NCI-H146 treated with DMSO at 0.1 percent for 48 hours (cell line): ENCODE measurements around the gene EPHB3.
A peak's percentile ranks its signal among the peaks of the same experiment; 100 is the strongest.
"Not testable (repeated sequence)": the region's sequence is repeated elsewhere in the genome, so short reads cannot be mapped to it uniquely, and the experiment has no call there.

ENCODE experiments used
- DNase-seq: peaks from one replicate; lab custom pipeline; 2025; ENCODE audit not compliant: unreplicated experiment; lab: John Stamatoyannopoulos, UW

EPHB3 gene

DNA sequence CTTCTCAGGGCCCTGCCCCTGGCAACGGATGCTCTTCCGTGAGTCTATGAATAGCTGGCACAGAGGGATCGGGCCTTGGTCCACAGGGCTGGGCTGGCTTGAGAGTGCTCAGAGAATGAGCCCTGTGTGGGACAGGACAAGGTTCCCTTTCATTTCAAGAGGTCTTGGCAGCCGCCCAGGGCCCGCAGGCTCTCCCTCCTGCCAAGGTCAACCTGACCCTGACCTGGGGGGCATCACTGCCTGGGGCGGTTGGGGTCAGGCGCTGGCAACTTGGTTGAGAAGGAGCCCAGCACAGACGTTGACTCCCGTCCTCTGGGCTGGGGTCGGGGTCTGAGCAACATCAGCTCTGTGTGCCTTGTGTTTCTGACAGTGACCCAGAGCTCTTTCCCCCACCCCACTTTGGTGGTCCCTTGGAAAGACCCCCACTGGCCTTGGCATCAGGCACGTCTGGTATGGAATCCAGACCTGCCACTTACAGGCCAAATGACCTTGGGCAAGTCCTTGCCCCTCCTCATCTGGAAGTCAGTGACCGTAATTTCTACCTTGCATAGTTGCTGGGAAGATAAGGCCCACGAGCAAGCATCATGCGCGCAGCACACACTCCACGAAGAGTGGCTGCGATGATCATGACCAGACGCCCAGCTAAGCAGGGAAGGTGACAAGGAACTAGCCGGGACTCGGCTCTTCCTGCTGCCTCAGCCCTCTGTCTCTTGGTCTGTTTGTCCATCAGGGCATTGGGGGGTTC lies 36.4 kb downstream of the EPHB3 start:
- no peak for DNase-seq

DNA sequence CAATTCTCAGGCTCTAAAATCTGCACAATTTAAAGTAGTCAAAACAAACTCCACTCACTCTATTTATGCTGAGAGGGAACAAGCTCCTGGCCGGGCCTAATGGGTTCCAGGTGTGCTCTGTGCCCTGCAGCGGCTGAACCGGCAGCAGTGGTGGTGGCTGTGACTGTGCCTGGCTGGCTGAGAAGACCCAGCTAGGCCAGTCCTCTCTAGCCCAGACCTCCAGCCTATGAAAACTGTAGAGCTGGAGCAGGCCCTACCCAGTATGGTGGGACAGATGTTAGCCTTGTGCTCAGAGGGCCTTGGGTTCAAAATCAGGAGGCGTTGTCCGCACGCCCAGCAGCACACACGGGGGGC lies 37.0 kb downstream of the EPHB3 start:
- no peak for DNase-seq

DNA sequence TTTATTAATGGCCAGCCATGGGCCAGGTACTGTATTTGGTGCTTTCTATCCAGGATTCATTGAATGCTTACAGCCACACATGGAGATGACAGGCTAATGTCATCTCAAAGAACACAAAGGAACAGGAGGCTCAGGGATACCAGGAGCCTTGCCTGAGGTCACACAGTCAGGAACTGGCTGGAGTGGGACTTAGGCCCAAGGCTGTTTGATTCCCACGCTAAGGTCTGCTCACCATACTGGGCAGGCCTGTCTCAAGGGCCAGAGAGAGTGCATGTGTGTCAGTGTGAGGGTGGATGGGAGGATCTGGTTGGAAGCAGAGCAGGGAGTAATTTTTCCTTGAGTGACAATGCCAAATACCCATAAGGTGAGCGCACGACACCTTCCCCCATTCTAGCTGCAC lies 37.6 kb downstream of the EPHB3 start:
- no peak for DNase-seq

DNA sequence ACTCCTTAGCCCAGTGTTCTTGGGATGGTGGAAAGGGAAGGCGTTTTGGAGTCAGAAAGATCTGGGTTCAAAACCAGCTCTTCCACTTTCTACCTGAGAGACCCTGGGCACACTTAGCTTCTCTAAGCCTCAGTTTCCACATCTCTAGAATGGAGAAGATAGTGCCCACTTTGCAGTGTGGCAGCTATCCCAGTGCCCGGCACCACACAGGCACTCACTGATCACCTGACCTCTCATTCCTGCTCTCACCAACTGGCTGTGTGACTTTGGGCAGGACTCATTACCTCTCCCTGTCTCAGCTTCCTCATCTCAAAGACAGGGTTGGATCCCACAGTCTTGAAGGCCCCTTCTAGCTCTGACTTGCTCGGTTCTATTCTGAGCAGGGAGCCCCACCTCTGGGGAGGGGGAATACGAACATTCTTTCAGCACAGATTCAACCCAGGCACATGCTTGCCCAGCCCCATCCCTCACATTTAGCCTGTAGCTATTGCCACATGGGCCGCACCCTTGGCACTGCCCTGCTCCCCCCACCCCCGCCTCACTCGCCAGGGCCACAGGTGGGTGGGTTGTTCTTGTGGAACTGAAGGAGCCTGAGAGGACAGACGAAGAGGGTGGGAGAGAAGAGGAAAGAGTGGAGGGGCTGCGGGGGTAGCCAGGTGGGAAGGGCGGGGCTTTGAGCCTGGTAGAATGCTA lies 39.2 kb downstream of the EPHB3 start:
- no peak for DNase-seq

DNA sequence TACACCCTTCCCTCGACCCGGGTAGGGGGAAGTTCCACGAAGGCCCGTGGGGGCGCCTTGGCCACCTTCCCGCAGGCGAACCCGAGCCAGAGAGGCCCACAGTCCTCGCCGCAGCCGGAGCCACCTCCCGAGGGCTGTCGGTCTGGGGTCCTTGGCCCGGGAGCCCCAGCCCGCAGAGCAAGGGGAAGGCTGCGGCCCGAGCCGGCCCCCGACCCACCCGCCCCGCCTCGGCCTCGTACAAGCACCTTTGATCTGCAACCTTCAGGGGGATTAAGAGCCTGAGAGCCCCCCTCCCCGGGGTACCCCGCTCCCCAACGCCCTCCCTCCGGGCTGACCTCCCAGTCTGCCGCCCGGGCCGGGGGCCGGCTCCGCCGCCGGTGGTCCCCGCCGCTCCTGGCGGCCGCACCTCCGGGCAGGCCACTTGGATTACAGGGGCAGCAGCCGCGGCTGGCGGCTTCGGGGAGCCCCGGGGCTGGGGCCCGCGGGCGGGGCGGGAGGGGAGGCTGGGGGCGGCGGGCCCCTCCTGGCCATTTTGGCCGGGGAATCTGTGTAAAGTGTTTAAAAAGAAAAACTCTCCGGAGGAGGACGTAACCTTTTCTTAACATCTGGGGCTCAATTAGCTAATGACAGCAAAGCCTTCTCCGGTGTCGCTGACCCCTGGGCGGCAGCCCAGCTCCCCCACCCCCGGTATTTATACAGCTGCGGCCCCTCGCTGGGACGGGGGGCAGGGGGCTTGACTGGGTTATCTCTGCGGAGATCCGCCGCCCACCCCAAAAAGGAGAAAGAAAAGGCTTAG lies 40.2 kb downstream of the EPHB3 start:
- DNase-seq: no peak

DNA sequence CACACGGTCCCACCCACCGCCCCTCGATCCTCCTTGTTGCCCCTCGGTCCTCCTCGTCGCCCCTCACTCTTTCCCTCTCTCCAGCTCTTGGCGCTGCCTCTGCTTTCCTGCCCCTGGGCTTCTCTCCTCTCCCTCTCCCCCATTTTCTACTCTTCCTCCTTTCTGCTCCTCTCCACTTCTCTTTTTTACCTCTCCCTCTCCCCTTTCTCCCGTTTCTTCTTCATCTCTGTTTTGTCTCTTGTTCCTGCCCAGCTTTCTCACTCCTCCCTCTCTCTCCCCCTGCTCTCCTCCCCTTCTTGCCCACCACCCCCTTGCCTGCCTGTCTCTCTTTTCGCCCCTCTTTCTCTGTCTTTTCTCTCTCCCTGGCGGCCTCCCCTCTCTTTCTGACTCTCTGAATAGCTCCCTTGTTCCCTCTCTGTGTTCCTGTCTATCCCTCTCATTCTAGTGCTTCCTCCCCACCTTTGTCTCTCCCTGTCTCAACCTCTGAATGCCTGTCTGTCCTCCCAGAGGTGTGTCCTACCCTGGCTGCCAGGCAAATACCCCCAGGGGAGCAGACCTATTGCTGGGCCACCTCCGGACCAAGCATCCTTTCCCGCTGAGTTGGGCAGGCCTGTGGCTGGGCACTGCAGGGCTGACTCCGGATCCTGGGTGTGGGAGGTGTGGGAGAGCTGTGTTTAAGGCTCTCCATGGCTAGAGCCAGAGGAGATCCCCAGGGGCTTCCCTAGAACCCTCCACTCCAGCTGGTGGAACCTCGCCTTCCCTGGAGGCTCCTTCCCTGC lies 41.0 kb downstream of the EPHB3 start:
- DNase-seq: peak; percentile 33

DNA sequence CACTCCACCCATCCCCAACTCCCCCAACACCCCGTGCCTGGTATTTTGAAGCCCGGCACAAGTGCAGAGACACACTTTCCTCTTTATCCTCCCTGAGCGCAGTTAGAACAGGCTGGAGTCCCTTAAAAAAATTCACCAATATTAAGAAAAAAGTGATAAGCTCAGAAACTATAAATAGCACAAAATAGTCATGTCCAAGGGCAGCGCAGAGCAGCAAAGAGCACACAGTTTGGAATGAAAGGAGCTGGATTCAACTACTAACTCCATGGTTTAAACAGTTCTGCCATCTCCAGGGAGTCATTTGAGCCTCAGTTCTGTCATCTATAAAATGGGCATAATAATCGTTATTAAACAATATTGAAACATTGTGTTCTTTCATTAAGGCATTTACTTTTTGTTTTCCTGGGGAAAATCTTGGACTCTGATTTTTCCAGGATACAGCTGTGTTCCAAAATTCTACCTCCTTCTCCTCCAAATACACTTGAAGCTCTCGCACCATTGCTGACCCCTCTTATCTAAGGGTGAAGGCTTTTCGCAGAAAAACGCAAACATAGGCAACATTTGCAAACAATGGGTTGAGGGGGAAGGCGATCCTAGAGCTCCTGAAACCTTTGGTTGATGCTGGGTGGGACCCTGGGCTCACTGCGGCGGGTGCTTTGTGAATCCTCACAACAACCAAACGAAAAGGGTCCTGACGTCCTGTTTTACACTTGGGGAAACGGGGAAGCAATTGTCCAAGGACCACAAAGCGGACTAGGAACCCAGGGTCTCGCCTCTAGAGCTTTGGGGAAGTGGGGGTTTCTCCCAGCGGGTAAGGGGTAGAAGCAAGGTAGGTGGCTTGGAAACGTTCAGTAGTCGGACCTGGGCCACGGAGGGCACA lies 41.8 kb downstream of the EPHB3 start:
- no peak for DNase-seq

DNA sequence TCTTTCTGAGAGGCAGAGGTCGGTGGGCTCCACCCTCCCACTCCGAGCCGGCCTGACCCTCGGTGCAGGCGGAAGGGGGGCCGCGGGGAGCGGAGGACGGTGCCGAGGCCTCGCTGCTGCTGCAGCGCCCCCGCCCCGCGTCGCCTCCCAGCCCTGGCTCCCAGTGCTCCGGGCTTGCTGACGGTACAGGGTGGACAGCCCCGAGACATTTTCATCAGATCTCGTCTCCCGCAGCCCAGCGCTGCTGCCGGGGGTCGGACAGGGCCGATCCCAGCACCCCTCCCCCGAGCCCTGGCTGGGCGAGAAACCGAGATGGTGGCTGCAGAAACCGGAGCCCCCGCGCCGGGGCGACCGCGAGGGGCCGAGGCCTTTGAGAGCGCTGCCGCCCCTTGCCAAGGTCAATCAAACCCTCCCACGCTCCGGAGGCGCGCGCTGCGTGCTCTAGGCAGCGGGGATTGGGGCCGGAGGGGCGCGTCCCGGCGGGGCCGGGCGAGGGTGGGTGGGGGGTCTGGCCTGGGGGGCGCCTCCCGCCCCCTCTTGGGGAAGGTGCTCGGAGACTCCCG lies 42.5 kb downstream of the EPHB3 start:
- no peak for DNase-seq

DNA sequence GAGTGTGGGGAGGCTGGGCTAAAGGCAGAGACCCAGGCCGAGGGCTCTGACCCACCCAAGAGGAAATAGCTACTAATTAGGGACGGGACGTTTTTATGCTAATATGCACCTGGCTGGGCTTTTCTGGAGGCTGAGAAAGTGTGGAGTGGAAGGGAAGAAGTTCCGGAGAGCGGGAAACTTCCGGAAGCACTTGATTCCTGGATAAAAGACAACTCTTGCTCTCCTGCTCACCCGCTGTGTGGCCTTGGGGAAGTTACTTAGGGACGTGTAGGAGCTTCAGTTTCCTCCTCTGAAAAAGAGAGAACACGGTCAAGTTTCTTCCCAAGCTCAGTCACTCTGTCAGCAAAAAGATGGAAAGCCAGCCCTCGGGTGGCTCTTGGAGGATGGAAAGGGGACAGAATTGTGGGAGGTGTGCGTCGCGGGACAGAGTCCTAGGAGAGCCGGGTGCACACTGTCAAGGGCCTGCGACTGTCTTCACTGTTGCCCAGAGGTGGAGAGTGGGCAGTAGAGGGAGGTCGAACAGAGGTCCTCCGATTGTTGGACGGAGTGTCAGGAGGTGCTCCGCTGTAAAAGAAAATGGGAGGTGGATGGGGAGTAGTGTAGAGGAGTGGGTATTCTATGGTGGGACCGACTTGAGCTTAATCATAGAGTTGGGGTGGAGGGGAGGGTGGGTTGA lies 43.2 kb downstream of the EPHB3 start:
- DNase-seq: no peak

DNA sequence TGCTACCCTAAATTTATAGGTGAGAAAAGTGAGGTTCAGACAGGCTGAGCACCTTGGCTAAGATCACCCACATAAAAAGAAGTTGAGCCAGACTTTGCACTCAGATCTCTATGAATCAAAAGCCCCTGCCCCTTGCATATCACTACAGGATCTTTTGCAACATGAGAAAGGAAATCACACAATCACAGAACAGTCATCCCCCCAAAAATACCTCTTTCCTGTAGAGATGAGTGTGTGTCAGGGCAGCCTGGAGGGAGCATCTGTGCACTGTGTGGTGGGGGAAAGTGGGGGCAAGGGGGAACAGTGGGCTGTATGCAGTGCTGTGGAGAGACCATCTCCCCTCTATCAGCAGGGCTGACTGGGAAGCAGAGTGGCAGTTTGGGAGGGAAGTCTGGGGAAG lies 46.6 kb downstream of the EPHB3 start:
- DNase-seq: no peak

DNA sequence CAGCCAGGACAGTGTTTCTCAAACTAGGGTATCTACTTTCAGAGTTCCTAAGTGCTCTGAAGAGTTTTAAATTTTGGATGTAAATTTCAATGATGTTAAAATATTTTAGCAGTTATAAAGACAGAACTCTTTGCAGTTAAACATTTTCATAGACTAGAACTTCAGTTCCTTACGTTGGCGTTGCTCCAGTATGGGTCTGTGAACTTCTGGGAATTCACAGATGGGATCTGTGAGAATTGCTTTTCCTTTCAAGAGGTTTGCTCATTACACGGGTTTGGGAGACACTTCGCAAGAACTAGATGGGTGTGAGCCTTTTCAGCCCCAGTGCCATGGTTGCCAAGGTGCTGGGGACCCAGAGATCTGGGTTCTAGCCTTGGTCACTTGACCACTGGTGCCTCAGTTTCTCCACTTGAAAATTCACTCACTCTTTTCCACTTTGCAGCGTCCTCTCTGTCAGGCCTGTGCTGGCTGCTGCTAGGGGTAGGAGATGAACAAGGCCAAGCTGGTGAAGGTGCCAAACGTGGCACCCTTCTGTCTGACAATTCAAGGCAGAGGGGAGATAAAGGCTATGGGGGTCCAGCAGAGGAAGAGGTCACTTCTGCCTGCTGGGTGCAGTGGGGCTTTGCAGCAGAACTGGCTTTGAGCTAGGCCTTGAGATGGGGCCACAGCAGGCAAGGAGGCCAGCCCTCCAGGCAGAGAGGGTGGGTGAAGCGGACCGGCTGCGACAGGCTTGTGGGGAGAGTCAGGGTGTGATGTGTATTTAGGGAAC lies 48.1 kb downstream of the EPHB3 start:
- DNase-seq: no peak

DNA sequence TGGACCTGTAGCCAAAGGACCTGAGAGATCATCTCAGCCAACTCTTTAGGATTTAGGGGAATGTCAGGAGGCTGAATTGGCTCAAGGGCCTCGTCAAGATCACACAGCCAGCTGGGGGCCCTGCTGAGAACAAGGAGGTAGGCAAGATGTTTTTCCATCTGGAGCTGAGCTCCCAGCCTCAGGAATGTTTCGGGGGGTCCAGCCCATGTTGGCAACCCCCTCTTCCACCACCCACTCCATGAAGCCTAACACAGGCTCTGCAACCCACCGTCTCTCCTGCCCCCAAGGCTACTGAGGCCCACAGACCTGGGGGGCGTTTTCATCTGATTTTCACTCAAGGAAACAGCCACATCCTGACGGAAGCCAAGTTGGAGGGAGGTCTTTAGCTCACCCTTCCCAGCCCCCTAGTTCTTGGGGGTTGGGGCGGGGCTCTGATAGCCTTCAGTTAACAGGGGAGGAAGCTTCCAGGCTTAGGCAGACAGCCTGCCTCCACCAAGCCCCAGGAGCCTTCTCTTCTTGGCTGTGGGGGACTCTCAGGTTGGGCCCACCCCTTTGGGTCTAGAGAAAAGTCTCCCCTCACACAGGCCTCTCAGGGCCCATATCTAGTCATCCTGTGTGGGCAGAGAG lies 48.8 kb downstream of the EPHB3 start:
- DNase-seq: no peak

DNA sequence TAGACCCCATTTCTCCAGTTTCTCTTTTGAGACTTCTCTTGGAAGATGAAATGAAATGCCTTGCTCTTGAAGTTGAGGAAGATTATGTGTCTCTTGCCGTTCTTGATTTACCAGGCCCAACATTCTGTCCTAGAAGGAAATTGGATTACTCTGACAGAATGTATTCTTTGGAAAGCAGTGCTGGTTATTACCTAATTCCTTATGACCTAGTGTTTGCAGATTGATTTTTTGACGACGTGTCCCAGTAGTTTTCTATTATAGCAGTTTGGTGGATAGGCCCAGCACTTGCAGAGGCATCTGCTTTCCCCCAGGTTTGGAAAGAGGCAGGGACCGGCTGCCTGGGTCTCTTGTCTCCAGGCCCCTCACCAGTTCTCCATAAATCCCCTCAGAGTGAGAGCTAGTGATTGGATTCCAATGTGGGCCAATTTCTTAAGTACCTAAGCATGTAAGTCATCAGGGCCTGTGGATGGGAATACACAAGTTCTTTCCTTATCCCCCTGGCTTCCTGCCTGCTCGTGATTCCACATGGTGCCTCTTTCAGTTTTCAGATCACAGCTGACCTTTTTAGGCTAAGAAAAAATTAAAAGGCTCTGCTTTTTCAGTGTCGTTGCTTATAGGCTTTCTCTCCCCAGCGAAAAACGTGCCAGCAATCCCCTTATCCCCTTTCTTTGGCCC lies 50.2 kb downstream of the EPHB3 start:
- no peak for DNase-seq

DNA sequence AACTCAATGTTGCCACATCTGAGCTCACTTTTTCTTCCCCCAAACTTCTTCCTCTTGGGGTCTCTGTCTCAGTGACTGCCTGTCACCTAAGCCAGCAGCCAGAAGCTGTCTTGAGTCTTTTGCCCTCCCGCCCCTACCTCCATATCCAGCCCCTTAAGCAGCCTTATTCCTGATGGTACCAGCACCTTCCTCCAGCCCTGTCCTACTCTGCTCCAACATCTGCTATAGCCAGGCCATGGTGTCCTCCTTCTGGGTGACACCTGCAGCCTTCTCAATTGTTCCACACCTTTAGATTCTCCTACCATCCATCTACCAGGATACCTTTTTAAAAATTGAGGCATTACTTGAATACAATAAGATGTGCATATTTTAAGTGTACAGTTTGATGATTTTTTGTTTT lies 53.8 kb downstream of the EPHB3 start:
- no peak for DNase-seq

DNA sequence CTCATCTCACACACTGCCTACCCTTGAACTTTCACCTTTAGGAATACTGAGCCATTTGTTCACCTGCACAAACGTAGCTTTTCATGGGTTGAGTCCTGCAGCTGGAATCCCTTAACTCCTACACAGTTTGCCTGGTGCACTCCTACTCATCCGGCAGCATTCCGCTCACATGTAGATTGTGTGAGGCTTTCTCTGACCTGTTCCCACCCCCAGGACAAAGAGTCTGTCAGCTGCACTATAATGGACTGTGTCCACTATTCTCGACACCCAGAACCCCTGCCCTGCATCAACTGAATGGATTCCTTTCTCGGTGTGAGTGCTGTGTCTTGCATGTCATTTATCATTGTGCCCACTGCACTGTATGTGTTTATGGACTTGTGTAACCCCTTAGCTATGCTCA lies 54.9 kb downstream of the EPHB3 start:
- no peak for DNase-seq

DNA sequence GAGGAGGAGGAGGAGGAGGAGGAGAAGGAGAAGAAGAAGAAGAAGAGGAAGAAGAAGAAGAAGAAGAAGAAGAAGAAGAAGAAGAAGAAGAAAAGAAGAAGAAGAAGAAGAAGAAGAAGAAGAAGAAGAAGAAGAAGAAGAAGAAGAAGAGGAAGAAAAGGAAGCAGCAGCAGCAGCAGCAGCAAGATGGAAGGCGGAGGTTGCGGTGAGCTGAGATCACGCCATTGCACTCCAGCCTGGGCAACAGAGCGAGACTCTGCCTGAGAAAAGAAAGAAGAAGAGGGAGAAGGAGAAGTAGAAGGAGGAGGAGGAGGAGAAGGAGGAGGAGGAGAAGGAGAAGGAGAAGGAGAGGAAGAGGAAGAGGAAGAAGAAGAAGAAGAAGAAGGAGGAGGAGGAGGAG lies 55.7 kb downstream of the EPHB3 start:
- DNase-seq: not testable (repeated sequence)

DNA sequence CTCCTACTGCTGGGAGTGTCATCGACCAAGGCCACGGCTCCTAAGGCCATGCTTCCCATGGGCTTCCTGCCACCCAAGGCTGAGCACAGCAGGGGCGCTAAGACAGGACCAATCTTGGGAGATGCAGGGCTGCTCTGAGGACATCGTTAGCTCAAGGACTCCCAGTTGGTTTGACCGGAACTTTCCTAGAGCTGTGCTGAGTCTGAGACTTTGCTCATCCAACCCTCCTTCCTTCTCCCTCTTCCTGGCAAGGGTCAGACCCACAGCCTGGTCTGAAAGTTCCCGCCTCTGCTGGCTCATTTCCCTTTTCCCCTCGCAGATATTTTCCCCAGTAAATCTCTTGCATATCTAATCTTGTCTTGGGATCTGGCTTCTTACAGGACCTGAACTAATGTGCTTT lies 57.2 kb downstream of the EPHB3 start:
- no peak for DNase-seq

DNA sequence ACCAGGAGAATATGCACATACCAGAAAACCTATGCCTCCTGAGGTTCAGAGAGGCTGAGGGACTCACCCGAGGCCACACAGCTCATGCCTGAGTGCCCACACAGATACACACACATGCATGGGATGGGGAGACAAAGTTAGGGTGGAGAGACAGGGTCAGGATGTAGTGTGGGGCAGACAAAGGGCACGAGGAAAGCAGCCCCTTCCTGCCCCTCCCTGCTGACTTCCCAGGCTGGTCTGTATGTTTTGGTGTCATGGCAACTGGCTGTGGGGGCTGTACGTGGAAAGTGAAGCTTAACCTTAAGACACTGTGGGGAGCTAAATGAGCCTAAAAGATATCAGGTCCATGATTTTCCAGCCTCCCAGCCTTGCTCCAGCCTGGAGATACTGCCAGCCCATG lies 57.8 kb downstream of the EPHB3 start:
- DNase-seq: no peak
